ENCODE measurements around the gene TIGAR.

The TIGAR gene

GRCh38 chr12:4331221-4331620, 10.2 kb downstream of the TIGAR start:
- Histone ChIP-seq H3K4me3 (ENCODE audit: low read depth, low read length, poor library complexity, severe bottlenecking) (no peak overlapping the region), H3K9me2 (ENCODE audit: low read depth, low read length) (no peaks in the 10 kb centered on the region), H3K79me2 (ENCODE audit: insufficient read depth, low read length) (peaks cover 11% of the 10 kb centered on the region), H3K36me3 (ENCODE audit: insufficient read depth, low read length) (peaks cover 43% of the 10 kb centered on the region), H3K9ac (ENCODE audit: low read length) (no peak overlapping the region), H3K4me2 (ENCODE audit: low read length) (no peak overlapping the region), H3K9me3 (ENCODE audit: low read length) (no peaks in the 10 kb centered on the region), H3F3A (ENCODE audit: insufficient read depth, low read length) (no peaks in the 10 kb centered on the region), H3K4me1 (ENCODE audit: insufficient read depth, low read length, severe bottlenecking) (no peaks in the 10 kb centered on the region), H3K27me3 (ENCODE audit: insufficient read depth, low read length) (no peaks in the 10 kb centered on the region), H2AFZ (ENCODE audit: low read length) (no peak overlapping the region), H4K20me1 (ENCODE audit: insufficient read depth, low read length) (no peaks in the 10 kb centered on the region), H3K27ac (ENCODE audit: low read depth, low read length, poor library complexity, severe bottlenecking) (no peak overlapping the region)
- no peak for TF ChIP-seq EZH2 (IDR thresholded peaks at IDR 0.05; ENCODE audit: borderline replicate concordance, low read length)
- TF ChIP-seq CTCF (IDR thresholded peaks at IDR 0.05; ENCODE audit: low read length): no peak

GRCh38 chr12:4331842-4332241, 10.8 kb downstream of the TIGAR start:
- Histone ChIP-seq H3K27me3 (ENCODE audit: insufficient read depth, low read length) (no peaks in the 10 kb centered on the region), H2AFZ (ENCODE audit: low read length) (no peak overlapping the region), H3K4me1 (ENCODE audit: insufficient read depth, low read length, severe bottlenecking) (no peaks in the 10 kb centered on the region), H3K9me2 (ENCODE audit: low read depth, low read length) (no peaks in the 10 kb centered on the region), H4K20me1 (ENCODE audit: insufficient read depth, low read length) (no peaks in the 10 kb centered on the region), H3K4me2 (ENCODE audit: low read length) (no peak overlapping the region), H3K9ac (ENCODE audit: low read length) (no peak overlapping the region), H3F3A (ENCODE audit: insufficient read depth, low read length) (no peaks in the 10 kb centered on the region), H3K9me3 (ENCODE audit: low read length) (no peaks in the 10 kb centered on the region), H3K4me3 (ENCODE audit: low read depth, low read length, poor library complexity, severe bottlenecking) (no peak overlapping the region), H3K79me2 (ENCODE audit: insufficient read depth, low read length) (peaks cover 11% of the 10 kb centered on the region), H3K36me3 (ENCODE audit: insufficient read depth, low read length) (peaks cover 49% of the 10 kb centered on the region), H3K27ac (ENCODE audit: low read depth, low read length, poor library complexity, severe bottlenecking) (no peak overlapping the region)
- no peak for TF ChIP-seq EZH2 (IDR thresholded peaks at IDR 0.05; ENCODE audit: borderline replicate concordance, low read length)
- no peak for TF ChIP-seq CTCF (IDR thresholded peaks at IDR 0.05; ENCODE audit: low read length)

- Histone ChIP-seq H3K4me1 (ENCODE audit: insufficient read depth, low read length, severe bottlenecking) (no peaks in the 10 kb centered on the region), H3K4me2 (ENCODE audit: low read length) (no peak overlapping the region), H3K4me3 (ENCODE audit: low read depth, low read length, poor library complexity, severe bottlenecking) (no peak overlapping the region), H3K27ac (ENCODE audit: low read depth, low read length, poor library complexity, severe bottlenecking) (no peak overlapping the region), H3K9me2 (ENCODE audit: low read depth, low read length) (no peaks in the 10 kb centered on the region), H3K79me2 (ENCODE audit: insufficient read depth, low read length) (no peaks in the 10 kb centered on the region), H3K36me3 (ENCODE audit: insufficient read depth, low read length) (peaks cover 31% of the 10 kb centered on the region), H2AFZ (ENCODE audit: low read length) (no peak overlapping the region), H3K9ac (ENCODE audit: low read length) (no peak overlapping the region), H4K20me1 (ENCODE audit: insufficient read depth, low read length) (no peaks in the 10 kb centered on the region), H3K9me3 (ENCODE audit: low read length) (no peaks in the 10 kb centered on the region), H3F3A (ENCODE audit: insufficient read depth, low read length) (no peaks in the 10 kb centered on the region), H3K27me3 (ENCODE audit: insufficient read depth, low read length) (no peaks in the 10 kb centered on the region)
- TF ChIP-seq EZH2 (IDR thresholded peaks at IDR 0.05; ENCODE audit: borderline replicate concordance, low read length): no peak
- no peak for TF ChIP-seq CTCF (IDR thresholded peaks at IDR 0.05; ENCODE audit: low read length)
These were observed 25.9 kb downstream of the TIGAR start for GRCh38 chr12:4346931-4347330.

Data from OCI-LY1 (cell line).